OCI-LY7 (cell line): ENCODE results near the gene ERVK3-1. TPM values are rescaled to one million over a fixed set of nuclear protein-coding genes. Genes with fewer than 3 reads are reported as not detected.

ENCODE experiments used
- BruUV-seq: library from RNA; stranded (reverse); fragments of 400-500 nt; replicated peaks from 2 replicates; lab custom pipeline; 2021; lab: Mats Ljungman, UMichigan
- CTCF ChIA-PET: fragments of 300-600 bp; sonication (Branson Sonifier 250); formaldehyde crosslinking; loops from one replicate; lab custom pipeline; 2022; ENCODE audit warnings: antibody characterized with exemption; ENCODE audit not compliant: unreplicated experiment; lab: Charles Lee
- POLR2A ChIA-PET: fragments of 300-600 bp; sonication (Branson Sonifier 250); formaldehyde crosslinking; loops from one replicate; lab custom pipeline; 2022; ENCODE audit warnings: antibody characterized with exemption; lab: Charles Lee
- DNase-seq: peaks from one replicate; pipeline ENCODE4 v3.0.0-alpha.2; 2015; ENCODE audit warnings: low spot score
- H2AFZ ChIP-seq: fragments of 200-600 bp; sonication (generic), shearing (Covaris generic); 2 replicates; pipeline ENCODE4 v1.6.1; 2014; ENCODE audit warnings: mild to moderate bottlenecking, antibody characterized with exemption, low read length, moderate library complexity
- H3K27ac ChIP-seq: fragments of 200-600 bp; sonication (generic); 2 replicates; pipeline ENCODE4 v1.5.1; 2014; ENCODE audit warnings: mixed run types, low read depth, mild to moderate bottlenecking, moderate library complexity, low read length, inconsistent platforms; ENCODE audit not compliant: poor library complexity, severe bottlenecking
- H3K36me3 ChIP-seq: fragments of 200-600 bp; sonication (generic); 2 replicates; pipeline ENCODE4 v1.6.1; 2014; ENCODE audit warnings: mild to moderate bottlenecking, antibody characterized with exemption, low read length, moderate library complexity, mixed read lengths; ENCODE audit not compliant: insufficient read depth
- H3K4me1 ChIP-seq: fragments of 200-600 bp; sonication (generic); 2 replicates; pipeline ENCODE4 v1.5.1; 2014; ENCODE audit warnings: mild to moderate bottlenecking, low read length; ENCODE audit not compliant: insufficient read depth, poor library complexity, severe bottlenecking
- H3K4me2 ChIP-seq: fragments of 200-600 bp; sonication (generic); 2 replicates; pipeline ENCODE4 v1.6.1; 2014; ENCODE audit warnings: mild to moderate bottlenecking, low read length
- H3K4me3 ChIP-seq: fragments of 200-600 bp; sonication (generic); 2 replicates; pipeline ENCODE4 v1.5.1; 2014; ENCODE audit warnings: mild to moderate bottlenecking, low read depth, low read length; ENCODE audit not compliant: poor library complexity, severe bottlenecking
- H3K79me2 ChIP-seq: fragments of 200-600 bp; sonication (generic); 2 replicates; pipeline ENCODE4 v1.6.1; 2016; ENCODE audit warnings: low read depth, mild to moderate bottlenecking, low read length, moderate library complexity, mixed read lengths; ENCODE audit not compliant: insufficient read depth
- H3K9me2 ChIP-seq: fragments of 200-600 bp; sonication (generic); 2 replicates; pipeline ENCODE4 v1.6.1; 2016; ENCODE audit warnings: mild to moderate bottlenecking, low read length, mixed read lengths; ENCODE audit not compliant: insufficient read depth
- H3K9me3 ChIP-seq: fragments of 200-600 bp; sonication (generic); 2 replicates; pipeline ENCODE4 v1.6.1; 2014; ENCODE audit warnings: mild to moderate bottlenecking, mixed run types, low read length, mixed read lengths
- H4K20me1 ChIP-seq: fragments of 200-600 bp; sonication (generic); 2 replicates; pipeline ENCODE4 v1.6.1; 2014; ENCODE audit warnings: mild to moderate bottlenecking, antibody characterized with exemption, low read length, moderate library complexity, mixed read lengths; ENCODE audit not compliant: insufficient read depth
- CTCF ChIP-seq: fragments of 200-600 bp; sonication (generic); conservative IDR thresholded peaks from 2 replicates; pipeline ENCODE4 v1.5.1; 2014; ENCODE audit warnings: mild to moderate bottlenecking, antibody characterized with exemption, low read length, moderate library complexity, mixed read lengths
- EZH2phosphoT487 ChIP-seq: fragments of 200-600 bp; sonication (generic); IDR thresholded peaks from 2 replicates; pipeline ENCODE4 v1.6.1; 2018; ENCODE audit warnings: low read depth, borderline replicate concordance, mild to moderate bottlenecking, mixed run types, antibody characterized with exemption, low read length, moderate library complexity, mixed read lengths
- intact Hi-C: fragments of 100-400 bp; cut with micrococcal nuclease; formaldehyde crosslinking; loops from one replicate; pipeline ENCODE4 v1.10.0; 2022; ENCODE audit not compliant: unreplicated experiment
- total RNA-seq, 2 experiments: library from RNA; depleted of rRNA in 1 of 2; stranded (reverse); fragments of >200 nt in 1 of 2; shearing (Covaris generic) in 1 of 2; gene quantifications; 2 replicates each; pipeline ENCODE4 v1.2.3, GENCODE V29; 2014 to 2022

The ERVK3-1 gene
- total RNA-seq, 2 experiments from 2014 or later = 48.1 to 61.7 TPM

- intact Hi-C loops = no loop called here
- POLR2A ChIA-PET = no interaction called here
- no peak overlapping the region for H3K4me2 ChIP-seq
Measured at GRCh38 chr19:58350871-58351557, 45.8 kb downstream of the ERVK3-1 start.

GRCh38 chr19:58351558-58351878 is 46.3 kb downstream of the ERVK3-1 start:
- H3K27ac ChIP-seq = no peak overlapping the region
- no peaks in the 10 kb centered on the region for H3K9me2 ChIP-seq
- DNase-seq = no peak
- intact Hi-C loops = no loop called here
- TF ChIP-seq EZH2phosphoT487 (no peak), CTCF (no peak)
- no peaks in the 10 kb centered on the region for H3K9me3 ChIP-seq
- BruUV-seq = no TSS peak
- no peak overlapping the region for H3K4me2 ChIP-seq
- peaks cover 5% of the 10 kb centered on the region; the same call in 1 of the 2 replicates for H3K36me3 ChIP-seq
- POLR2A ChIA-PET = no interaction called here
- H3K4me3 ChIP-seq = no peak overlapping the region
- H3K4me1 ChIP-seq = peaks cover 16% of the 10 kb centered on the region
- CTCF ChIA-PET = interaction anchor here (0.6 kb wide), 1 partner anchor 30 kb away, joined by 5 read pairs; no protein-coding TSS in a partner anchor
- peaks cover 4% of the 10 kb centered on the region; the same call in 1 of the 2 replicates for H4K20me1 ChIP-seq
- H3K79me2 ChIP-seq = peaks cover 11% of the 10 kb centered on the region
- H2AFZ ChIP-seq = no peak overlapping the region

More at GRCh38 chr19:58350871-58351557, 45.8 kb downstream of the ERVK3-1 start:
- TF ChIP-seq CTCF (no peak), EZH2phosphoT487 (no peak)
- peaks cover 5% of the 10 kb centered on the region; the same call in 1 of the 2 replicates for H3K36me3 ChIP-seq
- no peak overlapping the region for H2AFZ ChIP-seq
- peaks cover 11% of the 10 kb centered on the region for H3K79me2 ChIP-seq
- DNase-seq = no peak
- peaks cover 4% of the 10 kb centered on the region; the same call in 1 of the 2 replicates for H4K20me1 ChIP-seq
- no peaks in the 10 kb centered on the region for H3K9me2 ChIP-seq
- CTCF ChIA-PET = interaction anchor here (0.6 kb wide), 1 partner anchor 31 kb away, joined by 5 read pairs; no protein-coding TSS in a partner anchor
- no TSS peak for BruUV-seq
- H3K4me1 ChIP-seq = peaks cover 18% of the 10 kb centered on the region
- H3K27ac ChIP-seq = no peak overlapping the region
- no peak overlapping the region for H3K4me3 ChIP-seq
- H3K9me3 ChIP-seq = no peaks in the 10 kb centered on the region
